Skin of body (tissue), 2 donors: ENCODE results near the gene COL17A1. TPM values are rescaled to one million over a fixed set of nuclear protein-coding genes. Genes with fewer than 3 reads are reported as not detected.

ENCODE experiments used
- DNase-seq: peaks from one replicate; lab custom pipeline; 2025; lab: John Stamatoyannopoulos, UW
- total RNA-seq: library from RNA; depleted of rRNA; stranded (reverse); fragments of >200 nt; gene quantifications from one replicate; pipeline ENCODE4 v1.2.3, GENCODE V29; 2014

Gene COL17A1
- total RNA-seq, 1 donor from 2014 or later: 128 TPM

GRCh38 chr10:104053201-104053600, 32.5 kb downstream of the COL17A1 start:
- DNase-seq: no peak

- no peak for DNase-seq
These were observed 33.2 kb downstream of the COL17A1 start for GRCh38 chr10:104052431-104052830.

GRCh38 chr10:104049504-104050250, 36.0 kb downstream of the COL17A1 start:
- DNase-seq: no peak

- DNase-seq: no peak
These were observed 39.0 kb downstream of the COL17A1 start for GRCh38 chr10:104046651-104047050.

GRCh38 chr10:104045151-104046089, 40.3 kb downstream of the COL17A1 start:
- DNase-seq: no peak

GRCh38 chr10:104043854-104044253, 41.8 kb downstream of the COL17A1 start:
- DNase-seq: no peak

- no peak for DNase-seq
These were observed 42.4 kb downstream of the COL17A1 start for GRCh38 chr10:104043185-104043830.

GRCh38 chr10:104041891-104042535, 43.7 kb downstream of the COL17A1 start:
- DNase-seq: no peak

GRCh38 chr10:104040862-104041789, 44.6 kb downstream of the COL17A1 start:
- DNase-seq: no peak

- no peak for DNase-seq
These were observed 45.3 kb downstream of the COL17A1 start for GRCh38 chr10:104040382-104040781.

- DNase-seq: no peak
These were observed 46.5 kb downstream of the COL17A1 start for GRCh38 chr10:104038958-104039752.

- DNase-seq: no peak
These were observed 47.1 kb downstream of the COL17A1 start for GRCh38 chr10:104038537-104038936.

- DNase-seq: no peak
These were observed 48.3 kb downstream of the COL17A1 start for GRCh38 chr10:104037261-104037951.

GRCh38 chr10:104036518-104037260, 49.0 kb downstream of the COL17A1 start:
- DNase-seq: no peak

- DNase-seq: no peak
These were observed 49.7 kb downstream of the COL17A1 start for GRCh38 chr10:104036069-104036384.

GRCh38 chr10:104035194-104036068, 50.2 kb downstream of the COL17A1 start:
- DNase-seq: no peak
